HFFc6 (cell line): ENCODE results near the gene GRB14. TPM values are rescaled to one million over a fixed set of nuclear protein-coding genes. Genes with fewer than 3 reads are reported as not detected.
A peak's percentile ranks its signal among the peaks of the same experiment; 100 is the strongest.
"Not testable (repeated sequence)": the region's sequence is repeated elsewhere in the genome, so short reads cannot be mapped to it uniquely, and the experiment has no call there.

Experiments
- DNase-seq: peaks from one replicate; pipeline ENCODE4 v3.0.0-alpha.2; 2018
- H3K27ac Mint-ChIP-seq: 2 replicates; pipeline ENCODE4 v1.8.0; 2020; ENCODE audit warnings: mild to moderate bottlenecking, mixed read lengths
- H3K27me3 Mint-ChIP-seq: 2 replicates; pipeline ENCODE4 v1.8.0; 2021; ENCODE audit warnings: mild to moderate bottlenecking, moderate library complexity, mixed read lengths; ENCODE audit not compliant: insufficient read depth
- H3K36me3 Mint-ChIP-seq: 2 replicates; pipeline ENCODE4 v1.8.0; 2021; ENCODE audit warnings: low read depth, mixed read lengths
- H3K4me1 Mint-ChIP-seq: 2 replicates; pipeline ENCODE4 v1.8.0; 2020; ENCODE audit warnings: low read depth, mixed read lengths
- H3K4me3 Mint-ChIP-seq: 2 replicates; pipeline ENCODE4 v1.8.0; 2020; ENCODE audit warnings: mild to moderate bottlenecking, moderate library complexity, mixed read lengths
- H3K9me3 Mint-ChIP-seq: 2 replicates; pipeline ENCODE4 v1.8.0; 2020; ENCODE audit warnings: mild to moderate bottlenecking, mixed read lengths
- CTCF ChIP-seq: fragments of 200-600 bp; sonication (generic); IDR thresholded peaks from 2 replicates; pipeline ENCODE4 v1.5.0; 2021; ENCODE audit warnings: antibody characterized with exemption, mild to moderate bottlenecking
- total RNA-seq, 6 experiments: library from RNA; stranded (reverse); fragmentation: NEBNext Ultra II Directional; extraction: Animal tissue kit (Norgen Biotek cat#: 25700); gene quantifications; 2 replicates in 1 of 6; 3 replicates in 5 of 6; pipeline ENCODE4 v1.2.3, GENCODE V29; 2021

GRB14 gene
- total RNA-seq, 6 experiments from 2014 or later: 0.19 TPM; not detected in 5

- no peaks in the 10 kb centered on the region for H3K4me1 Mint-ChIP-seq
- no peak for DNase-seq
- no peak overlapping the region for H3K4me3 Mint-ChIP-seq
- H3K36me3 Mint-ChIP-seq: no peaks in the 10 kb centered on the region
- H3K27me3 Mint-ChIP-seq: no peaks in the 10 kb centered on the region
- H3K27ac Mint-ChIP-seq: no peak overlapping the region
- H3K9me3 Mint-ChIP-seq: no peaks in the 10 kb centered on the region
- TF ChIP-seq CTCF: peak; percentile 63
These were observed 141.8 kb downstream of the GRB14 start for GRCh38 chr2:164479460-164479859.

GRCh38 chr2:164478205-164478604, 143.1 kb downstream of the GRB14 start:
- no peak for TF ChIP-seq CTCF
- no peak overlapping the region for H3K27ac Mint-ChIP-seq
- DNase-seq: no peak
- no peaks in the 10 kb centered on the region for H3K27me3 Mint-ChIP-seq
- H3K9me3 Mint-ChIP-seq: no peaks in the 10 kb centered on the region
- H3K4me3 Mint-ChIP-seq: no peak overlapping the region
- H3K36me3 Mint-ChIP-seq: no peaks in the 10 kb centered on the region
- H3K4me1 Mint-ChIP-seq: no peaks in the 10 kb centered on the region

- no peaks in the 10 kb centered on the region for H3K4me1 Mint-ChIP-seq
- H3K36me3 Mint-ChIP-seq: no peaks in the 10 kb centered on the region
- H3K27ac Mint-ChIP-seq: no peak overlapping the region
- H3K9me3 Mint-ChIP-seq: no peaks in the 10 kb centered on the region
- no peaks in the 10 kb centered on the region for H3K27me3 Mint-ChIP-seq
- DNase-seq: no peak
- H3K4me3 Mint-ChIP-seq: no peak overlapping the region
- no peak for TF ChIP-seq CTCF
These were observed 146.4 kb downstream of the GRB14 start for GRCh38 chr2:164474873-164475272.

GRCh38 chr2:164473021-164473420, 148.3 kb downstream of the GRB14 start:
- TF ChIP-seq CTCF: no peak
- Mint-ChIP-seq H3K27me3 (peaks cover 2% of the 10 kb centered on the region; the same call in 1 of the 2 replicates), H3K27ac (no peak overlapping the region), H3K36me3 (no peaks in the 10 kb centered on the region), H3K4me1 (no peaks in the 10 kb centered on the region), H3K4me3 (no peak overlapping the region), H3K9me3 (no peaks in the 10 kb centered on the region)
- DNase-seq: no peak

- not testable (repeated sequence) for H3K36me3 Mint-ChIP-seq, H3K27me3 Mint-ChIP-seq, H3K9me3 Mint-ChIP-seq, H3K4me1 Mint-ChIP-seq, H3K4me3 Mint-ChIP-seq, H3K27ac Mint-ChIP-seq, DNase-seq
These were observed 156.2 kb downstream of the GRB14 start for GRCh38 chr2:164465047-164465446.

GRCh38 chr2:164464376-164464775, 156.9 kb downstream of the GRB14 start:
- H3K9me3 Mint-ChIP-seq: peaks cover 4% of the 10 kb centered on the region; the same call in 1 of the 2 replicates
- H3K27ac Mint-ChIP-seq: no peak overlapping the region
- no peak for DNase-seq
- H3K27me3 Mint-ChIP-seq: peaks cover 7% of the 10 kb centered on the region
- TF ChIP-seq CTCF: no peak
- H3K4me3 Mint-ChIP-seq: no peak overlapping the region
- H3K36me3 Mint-ChIP-seq: no peaks in the 10 kb centered on the region
- no peaks in the 10 kb centered on the region for H3K4me1 Mint-ChIP-seq
